NCI-H1417 treated with DMSO at 0.1 percent for 48 hours (cell line): ENCODE results near the gene SPP1.

Experiments used
- DNase-seq: peaks from one replicate; lab custom pipeline; 2025; lab: John Stamatoyannopoulos, UW

Gene SPP1

GRCh38 chr4:87953826-87954225 is 21.7 kb upstream of the SPP1 start:
- DNase-seq: no peak

GRCh38 chr4:87956501-87956900 is 19.0 kb upstream of the SPP1 start:
- DNase-seq: no peak

- DNase-seq: no peak
These were observed 18.5 kb upstream of the SPP1 start for GRCh38 chr4:87957061-87957460.

GRCh38 chr4:87961993-87962392 is 13.5 kb upstream of the SPP1 start:
- DNase-seq: no peak

GRCh38 chr4:87962398-87963146 is 12.9 kb upstream of the SPP1 start:
- DNase-seq: no peak

GRCh38 chr4:87965501-87965975 is 10.0 kb upstream of the SPP1 start:
- no peak for DNase-seq

GRCh38 chr4:87966095-87966496 is 9.4 kb upstream of the SPP1 start:
- DNase-seq: no peak

GRCh38 chr4:87967193-87967592 is 8.3 kb upstream of the SPP1 start:
- DNase-seq: no peak

- no peak for DNase-seq
These were observed 5.4 kb upstream of the SPP1 start for GRCh38 chr4:87970121-87970520.

- DNase-seq: no peak
These were observed 3.6 kb upstream of the SPP1 start for GRCh38 chr4:87971866-87972265.

GRCh38 chr4:87973283-87974169 is 2.0 kb upstream of the SPP1 start:
- DNase-seq: no peak

- no peak for DNase-seq
These were observed 555 bp upstream of the SPP1 start for GRCh38 chr4:87974856-87975462.

- DNase-seq: no peak
These were observed 2.2 kb downstream of the SPP1 start for GRCh38 chr4:87977521-87978278.

- no peak for DNase-seq
These were observed 3.2 kb downstream of the SPP1 start for GRCh38 chr4:87978681-87979080.

GRCh38 chr4:87979810-87980209 is 4.3 kb downstream of the SPP1 start:
- DNase-seq: no peak

GRCh38 chr4:87981486-87981885 is 6.0 kb downstream of the SPP1 start:
- DNase-seq: no peak

GRCh38 chr4:87982036-87982435 is 6.5 kb downstream of the SPP1 start:
- DNase-seq: no peak

GRCh38 chr4:87982446-87983010 is 7.0 kb downstream of the SPP1 start:
- DNase-seq: no peak

- DNase-seq: no peak
These were observed 8.5 kb downstream of the SPP1 start for GRCh38 chr4:87983996-87984395.

GRCh38 chr4:87985097-87985886 is 9.8 kb downstream of the SPP1 start:
- DNase-seq: no peak

GRCh38 chr4:87985887-87986200 is 10.3 kb downstream of the SPP1 start:
- DNase-seq: no peak
